Tibial artery (tissue), 4 donors: ENCODE results near the gene OTOP2.
"Not testable (repeated sequence)": the region's sequence is repeated elsewhere in the genome, so short reads cannot be mapped to it uniquely, and the experiment has no call there.

ENCODE experiments used
- DNase-seq, 2 donors: peaks; one replicate each; pipeline ENCODE4 v3.0.0-alpha.2; 2019
- H3K27ac ChIP-seq, 2 donors: fragments of 200-600 bp; sonication (generic) in 1 of 2; 1 replicate in 1 of 2; 2 replicates in 1 of 2; pipeline ENCODE4 v1.5.1; 2018 to 2019; ENCODE audit warnings: mild to moderate bottlenecking in 1 of 2
- H3K27me3 ChIP-seq, 2 donors: fragments of 200-600 bp; sonication (generic) in 1 of 2; one replicate each; pipeline versions ENCODE4 v1.5.1 to v1.6.0; 2016 to 2019
- H3K36me3 ChIP-seq, 3 donors: fragments of 200-600 bp; sonication (generic) in 2 of 3; one replicate each; pipeline ENCODE4 v1.5.1; 2016 to 2019; ENCODE audit warnings: mild to moderate bottlenecking in 2 of 3
- H3K4me1 ChIP-seq, 4 donors: fragments of 200-600 bp; sonication (generic) in 2 of 4; 1 replicate in 3 of 4; 2 replicates in 1 of 4; pipeline ENCODE4 v1.5.1; 2016 to 2019
- H3K4me3 ChIP-seq, 2 donors: fragments of 200-600 bp; sonication (generic) in 1 of 2; 1 replicate in 1 of 2; 2 replicates in 1 of 2; pipeline ENCODE4 v1.5.1; 2018 to 2019; ENCODE audit warnings: mild to moderate bottlenecking in 2 of 2
- H3K9me3 ChIP-seq, 3 donors: fragments of 200-600 bp; sonication (generic) in 1 of 3; one replicate each; pipeline ENCODE4 v1.5.1; 2016 to 2019
- CTCF ChIP-seq, 2 experiments: fragments of 200-600 bp in 1 of 2; fragments of 450-650 bp in 1 of 2; IDR thresholded peaks; one replicate each; pipeline ENCODE4 v1.5.1; 2017 to 2019; ENCODE audit warnings: antibody characterized with exemption in 2 of 2, mild to moderate bottlenecking in 1 of 2, moderate library complexity in 1 of 2
- intact Hi-C: fragments of 100-400 bp; cut with DNase I; formaldehyde crosslinking; loops from one replicate; pipeline ENCODE4 v1.15.0; 2023; ENCODE audit warnings: low total_unique reads

Gene OTOP2

GRCh38 chr17:74979408-74980146, 55.5 kb downstream of the OTOP2 start:
- Histone ChIP-seq H3K36me3 (no peaks in the 10 kb centered on the region), H3K27ac (no peak overlapping the region), H3K4me1 (peaks cover 0 to 14% (median 11%) of the 10 kb centered on the region in 4 donors), H3K9me3 (no peaks in the 10 kb centered on the region), H3K4me3 (no peak overlapping the region), H3K27me3 (peaks cover 0 to 4% of the 10 kb centered on the region in 2 donors)
- no peak for TF ChIP-seq CTCF (IDR thresholded peaks at IDR 0.05)
- intact Hi-C loops, result no loop called here
- DNase-seq, result no peak

- H3K4me1 ChIP-seq, result peaks cover 0 to 14% (median 11%) of the 10 kb centered on the region in 4 donors
- peak overlapping the region; percentile 55 to 57 for H3K4me3 ChIP-seq
- intact Hi-C loops, result no loop called here
- no peaks in the 10 kb centered on the region for H3K27me3 ChIP-seq
- no peaks in the 10 kb centered on the region for H3K36me3 ChIP-seq
- H3K9me3 ChIP-seq, result no peaks in the 10 kb centered on the region
- no peak for TF ChIP-seq CTCF (IDR thresholded peaks at IDR 0.05)
- peak overlapping the region; percentile 89 to 91 for H3K27ac ChIP-seq
- no peak for DNase-seq
Observed at GRCh38 chr17:74981318-74981978, 57.4 kb downstream of the OTOP2 start.

GRCh38 chr17:74981979-74982662, 58.0 kb downstream of the OTOP2 start:
- Histone ChIP-seq H3K9me3 (no peaks in the 10 kb centered on the region), H3K27me3 (no peaks in the 10 kb centered on the region), H3K4me3 (peak overlapping the region; percentile 55 to 57), H3K36me3 (no peaks in the 10 kb centered on the region), H3K4me1 (peaks cover 0 to 19% (median 13%) of the 10 kb centered on the region in 4 donors), H3K27ac (peak overlapping the region; percentile 89 to 91)
- peak; percentile 59 to 83 for DNase-seq
- intact Hi-C loops, result no loop called here
- peak in 1 of 2 experiments; percentile 21 for TF ChIP-seq CTCF (IDR thresholded peaks at IDR 0.05)

- Histone ChIP-seq H3K4me3 (peak overlapping the region; percentile 55 to 57), H3K27ac (peak overlapping the region; percentile 89 to 91), H3K4me1 (peaks cover 0 to 20% (median 13%) of the 10 kb centered on the region in 4 donors)
- intact Hi-C loops, H3K36me3 ChIP-seq, DNase-seq, H3K9me3 ChIP-seq, H3K27me3 ChIP-seq: not testable (repeated sequence)
Observed at GRCh38 chr17:74982663-74983313, 58.7 kb downstream of the OTOP2 start.
